Neural cell (in vitro differentiated cells): Measurements from ENCODE around the gene OS9. TPM values are rescaled to one million over a fixed set of nuclear protein-coding genes. Genes with fewer than 3 reads are reported as not detected.

Experiments used
- H2AFZ ChIP-seq: fragments of 200-600, 300-800 bp; sonication (generic), shearing (Covaris generic); 2 replicates; pipeline ENCODE4 v1.6.0; 2014; ENCODE audit warnings: low read depth, mild to moderate bottlenecking, antibody characterized with exemption, low read length, moderate library complexity
- H3F3A ChIP-seq: fragments of 200-600 bp; shearing (Covaris generic); 2 replicates; pipeline ENCODE4 v1.6.1; 2016; ENCODE audit warnings: mild to moderate bottlenecking, moderate library complexity, mixed read lengths, antibody characterized with exemption, low read length; ENCODE audit not compliant: insufficient read depth, poor library complexity, severe bottlenecking
- H3K27ac ChIP-seq: fragments of 200-600, 300-800 bp; sonication (generic), shearing (Covaris generic); 2 replicates; pipeline ENCODE4 v1.5.1; 2014; ENCODE audit warnings: mild to moderate bottlenecking, low read length, moderate library complexity
- H3K27me3 ChIP-seq: fragments of 300-800, 200-600 bp; sonication (generic), shearing (Covaris generic); 2 replicates; pipeline ENCODE4 v1.6.0; 2014; ENCODE audit warnings: mild to moderate bottlenecking, low read depth, low read length, moderate library complexity; ENCODE audit not compliant: insufficient read depth
- H3K36me3 ChIP-seq: fragments of 300-800, 200-600 bp; sonication (generic), shearing (Covaris generic); 2 replicates; pipeline ENCODE4 v1.5.1; 2014; ENCODE audit warnings: mild to moderate bottlenecking, antibody characterized with exemption, low read length, moderate library complexity; ENCODE audit not compliant: insufficient read depth
- H3K4me2 ChIP-seq: fragments of 300-800, 200-600 bp; sonication (generic), shearing (Covaris generic); 2 replicates; pipeline ENCODE4 v1.6.0; 2014; ENCODE audit warnings: mild to moderate bottlenecking, low read length
- H3K4me3 ChIP-seq: fragments of 300-800, 200-600 bp; sonication (generic), shearing (Covaris generic); 2 replicates; pipeline ENCODE4 v1.5.1; 2014; ENCODE audit warnings: mild to moderate bottlenecking, low read length, moderate library complexity
- H3K79me2 ChIP-seq: fragments of 200-600 bp; shearing (Covaris generic); replicated peaks from 2 replicates; pipeline ENCODE4 v1.6.0; 2014; ENCODE audit warnings: mild to moderate bottlenecking, low read length, moderate library complexity; ENCODE audit not compliant: insufficient read depth
- H3K9ac ChIP-seq: fragments of 300-800, 200-600 bp; sonication (generic), shearing (Covaris generic); 2 replicates; pipeline ENCODE4 v1.6.1; 2016; ENCODE audit warnings: mild to moderate bottlenecking, low read length, mixed read lengths
- H3K9me2 ChIP-seq: fragments of 200-600 bp; shearing (Covaris generic); 2 replicates; pipeline ENCODE4 v1.6.1; 2016; ENCODE audit warnings: mild to moderate bottlenecking, low read length, mixed read lengths; ENCODE audit not compliant: insufficient read depth
- H3K9me3 ChIP-seq: fragments of 200-600, 300-800 bp; sonication (generic), shearing (Covaris generic); 2 replicates; pipeline ENCODE4 v1.6.1; 2016; ENCODE audit warnings: mild to moderate bottlenecking, mixed run types, low read length, moderate library complexity, mixed read lengths
- H4K20me1 ChIP-seq: fragments of 200-600 bp; shearing (Covaris generic); 2 replicates; pipeline ENCODE4 v1.6.1; 2016; ENCODE audit warnings: mild to moderate bottlenecking, mixed run types; ENCODE audit not compliant: insufficient read depth
- EP300 ChIP-seq: fragments of 450-650 bp; conservative IDR thresholded peaks from 2 replicates; pipeline ENCODE4 v1.6.1; 2014; ENCODE audit warnings: antibody characterized with exemption, mild to moderate bottlenecking, moderate library complexity; ENCODE audit not compliant: poor library complexity, severe bottlenecking
- EZH2 ChIP-seq: fragments of 200-600, 300-800 bp; shearing (Covaris generic), sonication (generic); IDR thresholded peaks from 2 replicates; pipeline ENCODE4 v1.6.1; 2014; ENCODE audit warnings: antibody characterized with exemption, low read length, borderline replicate concordance, mild to moderate bottlenecking; ENCODE audit not compliant: insufficient read depth, poor library complexity, severe bottlenecking
- MXI1 ChIP-seq: fragments of 450-650 bp; conservative IDR thresholded peaks from 2 replicates; pipeline ENCODE4 v1.6.1; 2014; ENCODE audit warnings: antibody characterized with exemption, mild to moderate bottlenecking; ENCODE audit not compliant: poor library complexity, severe bottlenecking
- POLR2AphosphoS5 ChIP-seq: IDR thresholded peaks from 2 replicates; pipeline ENCODE4 v1.6.1; 2012
- RAD21 ChIP-seq: fragments of 450-650 bp; conservative IDR thresholded peaks from 2 replicates; pipeline ENCODE4 v1.6.1; 2014; ENCODE audit warnings: antibody characterized with exemption, mild to moderate bottlenecking, moderate library complexity
- REST ChIP-seq: IDR thresholded peaks from 2 replicates; pipeline ENCODE4 v1.6.1; 2012; ENCODE audit warnings: borderline replicate concordance
- SMC3 ChIP-seq: fragments of 450-650 bp; conservative IDR thresholded peaks from 2 replicates; pipeline ENCODE4 v1.6.1; 2014; ENCODE audit warnings: antibody characterized with exemption, mild to moderate bottlenecking, moderate library complexity; ENCODE audit not compliant: poor library complexity
- TAF1 ChIP-seq: IDR thresholded peaks from 2 replicates; pipeline ENCODE4 v1.6.1; 2012; ENCODE audit warnings: low read depth
- polyA plus RNA-seq: library from polyadenylated mRNA; depleted of rRNA; stranded (reverse); fragments of >200 nt; gene quantifications from 2 replicates; pipeline ENCODE4 v1.2.3, GENCODE V29; 2014
- TF ChIP-seq, protein P1 (sequence below): fragments of 450-650 bp; IDR thresholded peaks from 2 replicates; pipeline ENCODE4 v1.5.1; 2014; ENCODE audit warnings: antibody characterized with exemption, mild to moderate bottlenecking, moderate library complexity; ENCODE audit not compliant: poor library complexity, severe bottlenecking

The OS9 gene
- polyA plus RNA-seq, 1 donor from 2014 or later: 248 TPM

DNA sequence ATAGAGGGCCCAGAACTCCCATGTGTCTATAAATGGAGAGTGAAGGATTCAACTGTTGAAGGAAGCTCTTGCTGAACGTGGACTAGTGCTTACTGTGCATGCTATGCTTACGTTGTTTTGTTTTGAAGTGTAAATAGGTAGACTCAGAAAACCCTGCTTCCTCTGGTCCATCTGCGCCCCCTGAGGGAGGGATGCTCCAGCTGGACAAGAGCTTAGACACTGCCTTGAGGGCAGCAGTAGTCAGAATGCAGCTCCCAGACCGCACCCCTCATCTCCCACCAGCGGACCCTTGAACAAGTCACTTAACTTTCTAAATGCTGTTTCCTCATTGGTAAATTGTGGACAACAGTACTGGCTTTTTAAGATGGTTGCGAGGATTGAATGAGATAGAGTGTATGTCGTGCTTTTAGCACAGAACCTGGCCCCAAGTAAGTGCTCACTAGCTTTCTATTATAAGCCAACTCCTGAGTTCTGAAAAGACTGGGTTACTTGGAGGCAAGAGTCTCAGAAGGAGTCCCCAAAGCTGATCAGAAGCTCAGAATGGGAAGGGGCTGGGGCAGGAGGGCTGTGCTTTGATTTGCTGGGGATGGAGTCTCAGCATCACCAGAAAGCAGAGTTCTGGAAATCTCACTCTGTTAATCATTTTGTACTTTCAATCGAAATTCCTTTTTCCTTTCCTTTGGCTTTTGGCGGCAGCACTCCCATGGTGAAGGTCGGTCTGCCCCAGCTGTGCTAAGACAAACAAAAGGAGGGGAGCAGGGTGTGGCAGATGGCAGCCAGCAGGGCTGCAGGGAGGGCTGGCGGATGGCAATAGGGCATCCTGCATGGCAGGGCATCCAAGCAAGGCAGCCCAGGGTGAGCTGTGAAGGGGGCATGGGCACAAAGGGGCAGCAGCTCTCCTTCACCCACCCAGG lies 29.0 kb downstream of the OS9 start:
- H3K36me3 ChIP-seq: peaks cover 4% of the 10 kb centered on the region
- no peak overlapping the region for H3K4me2 ChIP-seq
- no peaks in the 10 kb centered on the region for H3F3A ChIP-seq
- H3K9ac ChIP-seq: no peak overlapping the region
- no peaks in the 10 kb centered on the region for H3K9me3 ChIP-seq
- no peaks in the 10 kb centered on the region for H3K9me2 ChIP-seq
- H3K27ac ChIP-seq: no peak overlapping the region
- no peak overlapping the region for H2AFZ ChIP-seq
- no peaks in the 10 kb centered on the region for H4K20me1 ChIP-seq
- H3K4me3 ChIP-seq: no peak overlapping the region
- no peaks in the 10 kb centered on the region for H3K79me2 ChIP-seq
- TF ChIP-seq, protein P1, sequence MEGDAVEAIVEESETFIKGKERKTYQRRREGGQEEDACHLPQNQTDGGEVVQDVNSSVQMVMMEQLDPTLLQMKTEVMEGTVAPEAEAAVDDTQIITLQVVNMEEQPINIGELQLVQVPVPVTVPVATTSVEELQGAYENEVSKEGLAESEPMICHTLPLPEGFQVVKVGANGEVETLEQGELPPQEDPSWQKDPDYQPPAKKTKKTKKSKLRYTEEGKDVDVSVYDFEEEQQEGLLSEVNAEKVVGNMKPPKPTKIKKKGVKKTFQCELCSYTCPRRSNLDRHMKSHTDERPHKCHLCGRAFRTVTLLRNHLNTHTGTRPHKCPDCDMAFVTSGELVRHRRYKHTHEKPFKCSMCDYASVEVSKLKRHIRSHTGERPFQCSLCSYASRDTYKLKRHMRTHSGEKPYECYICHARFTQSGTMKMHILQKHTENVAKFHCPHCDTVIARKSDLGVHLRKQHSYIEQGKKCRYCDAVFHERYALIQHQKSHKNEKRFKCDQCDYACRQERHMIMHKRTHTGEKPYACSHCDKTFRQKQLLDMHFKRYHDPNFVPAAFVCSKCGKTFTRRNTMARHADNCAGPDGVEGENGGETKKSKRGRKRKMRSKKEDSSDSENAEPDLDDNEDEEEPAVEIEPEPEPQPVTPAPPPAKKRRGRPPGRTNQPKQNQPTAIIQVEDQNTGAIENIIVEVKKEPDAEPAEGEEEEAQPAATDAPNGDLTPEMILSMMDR: no peak
- TF ChIP-seq EP300 (no peak), EZH2 (no peak), POLR2AphosphoS5 (no peak), REST (no peak), SMC3 (no peak), MXI1 (no peak), RAD21 (no peak), TAF1 (no peak)
- peaks cover 24% of the 10 kb centered on the region for H3K27me3 ChIP-seq

DNA sequence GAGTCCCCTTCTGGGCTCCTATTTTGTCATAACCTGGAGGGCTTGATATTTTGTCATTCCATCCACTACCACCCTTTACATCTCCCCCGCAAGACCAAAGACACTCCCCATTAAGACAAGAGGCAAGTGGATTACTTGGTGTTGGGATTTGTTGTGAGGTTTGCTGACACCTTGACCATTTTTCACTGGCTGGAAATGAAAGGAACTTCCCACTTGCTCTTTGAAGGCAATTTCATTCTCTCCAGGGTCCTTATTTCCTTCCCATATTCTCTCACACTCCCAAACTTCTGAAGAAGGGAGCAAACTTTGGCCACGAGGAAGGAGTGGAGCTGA lies 29.7 kb downstream of the OS9 start:
- Histone ChIP-seq H3K9me2 (no peaks in the 10 kb centered on the region), H2AFZ (no peak overlapping the region), H3K27ac (no peak overlapping the region), H3K9me3 (no peaks in the 10 kb centered on the region), H3K36me3 (peaks cover 4% of the 10 kb centered on the region), H4K20me1 (no peaks in the 10 kb centered on the region), H3K79me2 (no peaks in the 10 kb centered on the region), H3K4me2 (no peak overlapping the region), H3F3A (no peaks in the 10 kb centered on the region), H3K4me3 (no peak overlapping the region), H3K27me3 (peaks cover 30% of the 10 kb centered on the region), H3K9ac (no peak overlapping the region)
- TF ChIP-seq POLR2AphosphoS5: no peak
- no peak for TF ChIP-seq SMC3
- TF ChIP-seq, protein P1: no peak
- TF ChIP-seq MXI1: no peak
- no peak for TF ChIP-seq EZH2
- no peak for TF ChIP-seq EP300
- TF ChIP-seq REST: no peak
- TF ChIP-seq TAF1: no peak
- TF ChIP-seq RAD21: no peak
